Activated T-cell treated with anti-CD3 and anti-CD28 coated beads, Interleukin-2, amount 50 U/mL, for 24 hours (primary cell): ENCODE results near the gene MAN2B1.
A peak's percentile ranks its signal among the peaks of the same experiment; 100 is the strongest.

Experiments used
- DNase-seq: peaks from one replicate; pipeline ENCODE4 v3.0.0-alpha.2; 2020
- H3K27ac Mint-ChIP-seq: 2 replicates; pipeline ENCODE4 v1.8.0; 2020; ENCODE audit warnings: mild to moderate bottlenecking, mixed read lengths
- H3K27me3 Mint-ChIP-seq: 2 replicates; pipeline ENCODE4 v1.8.0; 2020; ENCODE audit warnings: mixed read lengths
- H3K36me3 Mint-ChIP-seq: 2 replicates; pipeline ENCODE4 v1.8.0; 2020; ENCODE audit warnings: low read depth, mixed read lengths
- H3K4me1 Mint-ChIP-seq: 2 replicates; pipeline ENCODE4 v1.8.0; 2020; ENCODE audit warnings: low read depth, mixed read lengths
- H3K4me3 Mint-ChIP-seq: 2 replicates; pipeline ENCODE4 v1.8.0; 2020; ENCODE audit warnings: mild to moderate bottlenecking, moderate library complexity, mixed read lengths
- H3K9me3 Mint-ChIP-seq: 2 replicates; pipeline ENCODE4 v1.8.0; 2020; ENCODE audit warnings: mixed read lengths

MAN2B1 gene

DNA sequence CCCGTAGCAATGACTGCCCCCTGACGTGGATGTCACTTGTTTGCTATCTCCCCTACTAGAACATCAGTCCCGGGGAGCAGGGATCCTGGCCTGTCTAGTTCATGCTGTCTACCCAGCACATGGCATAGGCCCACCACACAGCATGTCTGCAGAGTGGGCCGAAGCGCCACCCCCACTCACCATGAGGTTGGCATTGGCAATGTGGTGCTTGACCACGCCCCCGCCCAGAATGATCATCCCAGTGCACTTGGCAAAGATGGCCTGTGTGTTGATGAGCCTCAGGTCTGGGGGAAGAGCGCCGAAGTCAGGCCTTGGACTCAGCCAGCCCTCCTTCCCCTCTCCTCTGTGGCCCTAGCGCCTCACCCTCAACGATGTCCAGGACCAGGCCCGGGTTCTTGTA lies 10.4 kb upstream of the MAN2B1 start:
- no peak overlapping the region for H3K4me3 Mint-ChIP-seq
- no peaks in the 10 kb centered on the region for H3K27me3 Mint-ChIP-seq
- H3K36me3 Mint-ChIP-seq, result peaks cover 91% of the 10 kb centered on the region
- peak overlapping the region; percentile 67 for H3K27ac Mint-ChIP-seq
- no peak for DNase-seq
- no peaks in the 10 kb centered on the region for H3K9me3 Mint-ChIP-seq
- peaks cover 33% of the 10 kb centered on the region for H3K4me1 Mint-ChIP-seq

DNA sequence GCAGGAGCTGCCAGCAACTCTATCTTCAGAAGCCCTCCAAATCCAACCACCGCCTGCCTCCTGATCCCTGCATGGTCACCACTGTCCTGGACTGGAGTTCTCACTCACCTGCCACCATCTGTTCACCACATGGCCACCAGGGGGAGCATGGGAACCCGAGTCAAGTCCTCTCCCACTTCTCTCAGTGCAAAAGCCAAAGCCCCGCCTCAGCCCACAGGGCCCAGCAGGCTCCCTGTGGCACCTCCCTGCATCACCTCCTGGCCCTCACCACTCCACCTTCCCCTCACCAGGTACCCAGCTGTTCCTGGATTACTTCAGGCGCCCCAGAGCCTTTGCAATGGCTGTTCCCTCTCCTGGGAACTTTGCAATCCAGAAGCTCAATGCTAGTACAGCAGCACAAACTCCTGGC lies 9.8 kb upstream of the MAN2B1 start:
- no peak overlapping the region for H3K4me3 Mint-ChIP-seq
- peak overlapping the region; percentile 67 for H3K27ac Mint-ChIP-seq
- H3K27me3 Mint-ChIP-seq, result no peaks in the 10 kb centered on the region
- H3K36me3 Mint-ChIP-seq, result peaks cover 91% of the 10 kb centered on the region
- no peaks in the 10 kb centered on the region for H3K9me3 Mint-ChIP-seq
- peaks cover 35% of the 10 kb centered on the region for H3K4me1 Mint-ChIP-seq
- DNase-seq, result peak; percentile 91

DNA sequence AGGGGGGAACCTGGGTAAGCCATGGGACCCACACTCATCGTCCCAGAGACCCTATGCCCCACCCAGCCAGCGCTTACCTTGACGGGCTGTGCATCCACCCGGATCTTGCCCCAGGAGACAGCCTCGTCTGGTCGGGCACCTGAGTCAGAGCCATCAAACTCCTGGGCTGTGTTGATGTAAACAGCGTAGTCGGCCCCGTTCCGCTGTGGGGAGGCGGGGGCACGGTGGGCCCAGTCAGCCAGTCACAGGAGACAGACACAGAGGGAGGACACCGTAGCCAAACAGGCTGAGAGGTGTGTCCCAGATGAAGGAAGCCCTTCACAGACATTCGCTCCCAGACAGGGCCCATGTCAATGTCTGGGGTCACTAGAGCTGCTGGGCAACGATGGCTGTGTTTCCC lies 9.4 kb upstream of the MAN2B1 start:
- no peak for DNase-seq
- Mint-ChIP-seq H3K4me1 (peaks cover 31% of the 10 kb centered on the region), H3K27me3 (no peaks in the 10 kb centered on the region), H3K27ac (no peak overlapping the region), H3K36me3 (peaks cover 87% of the 10 kb centered on the region), H3K9me3 (no peaks in the 10 kb centered on the region), H3K4me3 (no peak overlapping the region)

DNA sequence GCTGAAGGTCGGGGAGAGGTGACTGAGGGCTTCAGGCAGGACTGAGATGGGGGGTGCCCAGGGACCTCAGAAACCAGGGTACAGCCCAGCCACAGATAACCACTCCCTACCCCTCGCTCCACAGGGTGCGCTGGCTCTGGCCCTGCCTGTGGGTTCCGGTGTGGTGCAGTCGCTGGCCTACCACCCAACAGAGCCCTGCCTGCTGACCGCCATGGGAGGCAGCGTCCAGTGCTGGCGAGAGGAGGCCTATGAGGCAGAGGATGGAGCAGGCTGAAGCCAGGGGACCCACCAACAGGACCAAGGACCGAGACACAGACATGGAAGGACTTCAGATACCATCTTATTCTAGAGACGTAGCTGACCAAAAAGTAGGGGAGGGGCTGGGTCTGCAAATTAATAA lies 8.9 kb upstream of the MAN2B1 start:
- H3K27ac Mint-ChIP-seq, result peak overlapping the region; percentile 33
- no peak overlapping the region for H3K4me3 Mint-ChIP-seq
- DNase-seq, result no peak
- H3K36me3 Mint-ChIP-seq, result peaks cover 90% of the 10 kb centered on the region
- no peaks in the 10 kb centered on the region for H3K27me3 Mint-ChIP-seq
- no peaks in the 10 kb centered on the region for H3K9me3 Mint-ChIP-seq
- peaks cover 35% of the 10 kb centered on the region for H3K4me1 Mint-ChIP-seq

DNA sequence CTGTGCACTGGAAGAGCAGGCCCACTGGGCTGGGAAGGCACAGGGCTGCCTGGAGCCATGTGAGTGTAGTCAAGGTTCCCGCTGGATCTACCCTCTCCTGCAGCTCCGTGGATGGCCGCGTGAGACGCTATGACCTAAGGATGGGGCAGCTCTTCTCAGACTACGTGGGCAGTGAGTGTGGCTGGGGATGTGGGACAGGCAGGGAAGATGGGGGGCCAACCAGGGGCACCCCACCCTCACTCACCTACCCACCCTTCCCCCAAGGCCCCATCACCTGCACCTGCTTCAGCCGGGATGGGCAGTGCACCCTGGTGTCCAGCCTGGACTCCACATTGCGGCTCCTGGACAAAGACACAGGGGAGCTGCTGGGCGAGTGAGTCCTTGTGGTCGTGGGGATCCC lies 6.2 kb upstream of the MAN2B1 start:
- Mint-ChIP-seq H3K27ac (peak overlapping the region; percentile 55), H3K4me3 (no peak overlapping the region), H3K4me1 (peaks cover 38% of the 10 kb centered on the region), H3K27me3 (no peaks in the 10 kb centered on the region), H3K36me3 (peaks cover 92% of the 10 kb centered on the region), H3K9me3 (no peaks in the 10 kb centered on the region)
- no peak for DNase-seq

DNA sequence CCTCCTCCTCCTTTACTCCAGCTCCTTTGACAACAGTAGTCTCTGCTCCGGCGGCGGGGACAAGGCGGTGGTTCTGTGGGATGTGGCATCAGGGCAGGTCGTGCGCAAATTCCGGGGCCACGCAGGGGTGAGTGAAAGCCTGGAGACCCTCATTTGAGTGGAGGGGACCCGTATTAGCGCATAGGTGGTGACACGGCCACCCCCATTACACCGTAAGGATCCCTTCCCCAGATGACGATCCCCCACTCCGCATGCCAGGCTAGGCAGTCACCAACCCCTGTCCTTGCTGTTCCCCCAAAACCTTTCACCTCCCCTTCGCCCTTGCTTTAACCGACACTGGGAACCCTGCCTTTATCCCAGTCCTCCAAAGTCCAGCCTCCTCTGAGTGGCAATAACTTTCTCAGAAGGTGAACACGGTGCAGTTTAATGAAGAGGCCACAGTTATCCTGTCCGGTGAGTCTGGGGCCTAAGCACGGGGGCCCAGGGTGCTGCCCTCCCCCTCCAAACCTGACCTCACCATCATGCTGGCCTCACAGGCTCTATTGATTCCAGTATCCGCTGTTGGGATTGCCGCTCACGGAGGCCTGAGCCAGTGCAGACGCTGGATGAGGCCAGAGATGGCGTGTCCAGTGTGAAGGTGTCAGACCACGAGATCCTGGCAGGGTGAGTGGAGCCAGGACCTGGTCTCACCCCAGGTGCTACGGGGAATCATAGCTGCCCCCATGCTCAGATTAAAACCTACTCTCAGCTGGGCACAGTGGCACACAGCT lies 3.8 kb upstream of the MAN2B1 start:
- Mint-ChIP-seq H3K27me3 (no peaks in the 10 kb centered on the region), H3K36me3 (peaks cover 89% of the 10 kb centered on the region), H3K9me3 (no peaks in the 10 kb centered on the region), H3K4me3 (peak overlapping the region; percentile 95), H3K27ac (peak overlapping the region; percentile 100), H3K4me1 (peaks cover 47% of the 10 kb centered on the region)
- no peak for DNase-seq

DNA sequence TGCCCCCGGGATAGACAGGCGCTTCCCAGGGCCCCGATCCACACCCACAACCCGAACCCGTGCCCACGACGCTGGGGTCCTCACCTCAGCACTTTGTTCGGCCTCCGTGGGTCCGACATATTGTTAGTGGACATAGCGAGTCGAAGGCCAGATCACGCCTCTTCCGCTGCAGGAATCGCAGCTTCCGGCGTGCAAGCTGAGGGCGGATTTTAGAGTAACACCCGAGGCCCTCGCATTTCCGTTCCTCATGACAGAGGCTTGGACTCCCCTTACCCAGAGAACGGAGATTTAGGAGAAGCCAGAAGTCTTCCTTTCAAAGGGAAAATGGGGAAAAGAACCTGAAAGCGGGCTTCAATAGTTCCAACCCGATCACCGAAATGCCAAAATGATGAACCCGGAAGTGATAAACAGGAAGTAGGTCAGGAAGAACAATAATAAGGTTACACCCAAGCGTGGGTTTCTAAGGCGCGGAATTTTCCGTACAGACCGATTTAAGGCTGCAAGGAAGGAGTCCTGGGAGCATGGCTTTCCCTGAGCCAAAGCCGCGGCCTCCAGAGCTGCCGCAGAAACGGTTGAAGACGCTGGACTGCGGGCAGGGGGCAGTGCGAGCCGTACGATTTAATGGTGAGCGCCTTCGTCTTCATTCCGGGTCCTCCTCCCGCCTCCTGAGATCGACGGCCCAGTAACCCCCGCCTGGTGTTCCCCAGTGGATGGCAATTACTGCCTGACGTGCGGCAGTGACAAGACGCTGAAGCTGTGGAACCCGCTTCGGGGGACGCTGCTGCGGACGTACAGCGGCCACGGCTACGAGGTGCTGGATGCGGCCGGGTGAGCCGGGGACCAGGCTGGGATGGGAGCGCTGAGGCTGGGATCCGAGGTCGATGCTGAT lies 3.0 kb upstream of the MAN2B1 start:
- no peaks in the 10 kb centered on the region for H3K27me3 Mint-ChIP-seq
- H3K27ac Mint-ChIP-seq, result peak overlapping the region; percentile 100
- peaks cover 89% of the 10 kb centered on the region for H3K36me3 Mint-ChIP-seq
- no peaks in the 10 kb centered on the region for H3K9me3 Mint-ChIP-seq
- H3K4me1 Mint-ChIP-seq, result peaks cover 55% of the 10 kb centered on the region
- DNase-seq, result peak; percentile 85
- peak overlapping the region; percentile 95 for H3K4me3 Mint-ChIP-seq

DNA sequence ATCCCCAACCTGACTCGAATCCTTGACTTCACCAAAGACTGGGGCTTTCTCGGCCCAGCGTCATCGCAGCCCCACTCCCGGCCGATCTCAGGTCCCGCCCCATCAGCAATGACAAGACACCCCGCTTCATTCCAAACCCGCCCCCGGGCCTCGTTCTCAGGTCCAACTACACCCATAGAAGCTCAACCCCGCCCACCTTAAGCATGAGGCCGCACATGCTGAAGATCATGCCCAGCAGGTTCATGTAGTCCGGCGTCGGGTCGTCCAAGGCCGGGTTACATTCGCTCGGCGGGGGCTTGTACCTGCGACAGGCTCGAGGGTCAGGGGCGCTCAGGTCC lies 2.4 kb upstream of the MAN2B1 start:
- Mint-ChIP-seq H3K36me3 (peaks cover 89% of the 10 kb centered on the region), H3K4me1 (peaks cover 56% of the 10 kb centered on the region), H3K27me3 (no peaks in the 10 kb centered on the region), H3K9me3 (no peaks in the 10 kb centered on the region), H3K4me3 (peak overlapping the region; percentile 95), H3K27ac (peak overlapping the region; percentile 100)
- DNase-seq, result no peak

DNA sequence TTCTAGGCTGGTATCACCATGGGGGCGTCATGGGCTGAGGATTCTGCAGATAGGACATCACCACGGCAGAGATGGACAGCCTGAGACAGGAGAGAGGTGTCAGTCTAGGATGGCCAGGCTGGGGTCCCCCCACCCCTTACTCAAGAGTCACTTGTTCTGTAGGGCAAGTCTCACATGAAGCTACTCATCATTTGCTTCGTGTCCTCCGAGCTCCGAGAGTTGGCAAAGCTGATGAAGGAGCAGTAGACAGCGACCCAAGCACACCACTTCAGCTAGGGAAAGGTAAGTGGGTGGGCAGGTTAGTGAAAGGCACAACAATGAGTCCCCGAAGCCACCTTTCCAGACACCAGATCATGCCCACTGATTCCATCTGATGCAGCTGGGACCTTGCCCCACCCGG lies 1.8 kb upstream of the MAN2B1 start:
- Mint-ChIP-seq H3K9me3 (no peaks in the 10 kb centered on the region), H3K4me3 (peak overlapping the region; percentile 95), H3K36me3 (peaks cover 89% of the 10 kb centered on the region), H3K27me3 (no peaks in the 10 kb centered on the region), H3K27ac (peak overlapping the region; percentile 100), H3K4me1 (peaks cover 56% of the 10 kb centered on the region)
- DNase-seq, result no peak

DNA sequence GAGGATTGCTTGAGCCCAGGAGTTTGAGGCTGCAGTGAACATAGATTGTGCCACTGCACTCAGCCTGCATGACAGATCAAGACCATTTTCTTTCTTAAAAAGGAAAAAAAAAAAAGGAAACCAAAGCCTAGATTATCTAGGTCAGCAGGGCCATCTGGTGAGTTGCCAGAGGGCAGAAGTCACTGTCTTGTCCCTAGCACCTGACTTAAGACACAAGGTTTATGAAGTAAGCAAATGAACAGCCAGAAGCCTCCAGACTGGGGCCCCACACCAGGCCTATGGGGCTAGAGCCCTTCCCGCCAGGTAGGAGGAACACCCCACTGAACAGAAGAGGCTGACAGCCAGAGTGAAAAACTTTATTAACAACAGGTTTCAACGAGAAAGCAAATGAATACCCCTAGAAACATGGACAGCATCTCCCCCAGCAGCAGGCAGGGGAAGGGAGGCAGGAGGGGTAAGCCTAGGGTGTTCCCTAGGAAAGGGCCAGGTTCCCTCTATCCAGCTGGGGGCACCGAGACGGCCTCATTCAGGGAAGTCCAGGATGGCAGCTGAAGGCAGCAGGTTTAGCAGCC lies 1.3 kb upstream of the MAN2B1 start:
- DNase-seq, result no peak
- Mint-ChIP-seq H3K9me3 (no peaks in the 10 kb centered on the region), H3K27ac (peak overlapping the region; percentile 100), H3K27me3 (no peaks in the 10 kb centered on the region), H3K36me3 (peaks cover 89% of the 10 kb centered on the region), H3K4me1 (peaks cover 56% of the 10 kb centered on the region), H3K4me3 (peak overlapping the region; percentile 95)

DNA sequence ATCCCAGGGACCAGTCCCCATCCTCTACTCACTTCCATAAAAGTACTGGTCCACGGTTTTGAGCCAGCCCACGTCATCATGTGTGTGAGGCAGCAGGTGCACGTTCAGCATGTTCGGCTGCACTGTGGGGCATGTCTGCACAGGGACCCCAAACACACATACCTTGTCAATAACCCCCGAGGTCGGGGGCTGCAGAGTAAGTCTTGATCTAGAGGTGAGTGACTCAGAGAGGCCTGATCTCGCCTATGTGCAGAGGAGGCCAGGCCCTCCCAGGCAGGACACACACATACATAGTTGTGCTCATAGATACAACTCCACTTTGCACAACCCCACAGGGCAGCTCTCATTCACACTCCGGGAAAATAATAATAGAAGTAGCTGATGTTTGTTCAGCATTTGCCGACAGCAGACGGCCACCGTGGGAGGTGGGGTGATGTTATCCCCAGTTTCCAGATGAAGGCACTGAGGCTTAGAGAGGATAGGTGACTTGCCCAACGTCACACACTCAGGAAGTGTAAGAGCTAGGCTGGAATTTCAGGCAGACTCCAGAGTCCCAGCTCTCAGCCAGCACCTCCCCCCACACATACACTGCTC lies 774 bp downstream of the MAN2B1 start:
- Mint-ChIP-seq H3K27me3 (no peaks in the 10 kb centered on the region), H3K4me3 (peak overlapping the region; percentile 95), H3K9me3 (no peaks in the 10 kb centered on the region), H3K27ac (peak overlapping the region; percentile 100), H3K36me3 (peaks cover 91% of the 10 kb centered on the region), H3K4me1 (peaks cover 49% of the 10 kb centered on the region)
- peak; percentile 53 for DNase-seq

DNA sequence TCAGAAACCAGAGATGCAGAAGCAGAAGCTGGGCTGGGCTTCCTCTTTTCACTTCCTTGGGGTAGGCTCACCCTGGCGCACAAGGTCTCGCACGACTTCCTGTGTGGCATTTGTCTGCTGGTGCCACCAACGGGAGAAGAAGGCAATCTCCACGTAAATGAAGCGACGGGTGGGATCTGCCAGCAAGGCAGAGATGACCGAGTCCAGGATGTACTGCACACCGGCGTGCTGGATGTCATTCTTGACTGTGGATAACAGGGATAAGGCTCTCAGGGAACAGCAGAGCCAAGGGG lies 1.3 kb downstream of the MAN2B1 start:
- H3K27ac Mint-ChIP-seq, result peak overlapping the region; percentile 100
- H3K27me3 Mint-ChIP-seq, result no peaks in the 10 kb centered on the region
- H3K4me3 Mint-ChIP-seq, result peak overlapping the region; percentile 95
- H3K9me3 Mint-ChIP-seq, result no peaks in the 10 kb centered on the region
- peaks cover 90% of the 10 kb centered on the region for H3K36me3 Mint-ChIP-seq
- DNase-seq, result peak; percentile 67
- H3K4me1 Mint-ChIP-seq, result peaks cover 44% of the 10 kb centered on the region

DNA sequence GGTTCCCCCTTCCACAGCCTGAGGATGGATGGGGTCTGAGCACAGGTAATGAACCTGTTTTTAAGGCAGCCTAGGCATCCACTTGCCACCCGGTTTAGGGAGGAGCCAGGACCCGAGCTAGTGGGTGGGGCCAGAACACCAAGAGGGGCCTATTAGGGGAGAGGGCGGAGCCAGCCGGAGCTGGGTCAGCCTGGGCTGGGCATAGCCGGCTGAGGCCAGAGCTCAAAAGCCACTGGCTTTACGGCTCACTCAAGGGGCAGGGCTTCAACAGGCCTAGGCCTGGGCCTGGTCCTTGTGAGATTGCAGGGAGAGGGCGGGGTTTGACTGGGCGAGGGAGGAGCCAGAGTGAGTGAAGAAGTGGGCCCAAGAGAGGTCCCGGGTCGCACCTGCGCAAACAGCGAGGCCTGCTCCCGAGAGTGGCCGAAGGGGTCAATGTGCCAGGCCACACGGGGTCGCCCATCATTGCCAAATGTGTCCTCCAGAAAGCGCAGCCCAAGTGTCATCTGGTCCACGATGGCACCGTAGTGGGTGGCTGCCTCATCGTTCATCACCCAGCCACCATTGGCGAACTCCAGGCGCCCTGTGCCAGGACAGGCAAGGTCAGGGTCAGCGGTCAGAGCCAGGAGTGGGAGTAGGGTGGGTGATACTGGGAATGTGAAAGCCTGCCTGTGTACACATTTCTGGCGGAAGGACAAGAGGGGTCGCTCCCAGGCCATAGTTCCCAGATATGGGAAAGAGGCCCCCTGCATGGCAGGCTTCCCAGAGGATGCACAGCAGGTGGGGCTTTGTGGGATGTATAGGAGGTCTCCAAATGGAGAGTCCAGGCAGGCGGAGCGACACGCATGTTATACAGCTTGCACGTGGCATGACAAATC lies 1.9 kb downstream of the MAN2B1 start:
- Mint-ChIP-seq H3K27me3 (no peaks in the 10 kb centered on the region), H3K9me3 (no peaks in the 10 kb centered on the region), H3K4me1 (peaks cover 43% of the 10 kb centered on the region), H3K27ac (peak overlapping the region; percentile 100), H3K4me3 (peak overlapping the region; percentile 95), H3K36me3 (peaks cover 90% of the 10 kb centered on the region)
- no peak for DNase-seq

DNA sequence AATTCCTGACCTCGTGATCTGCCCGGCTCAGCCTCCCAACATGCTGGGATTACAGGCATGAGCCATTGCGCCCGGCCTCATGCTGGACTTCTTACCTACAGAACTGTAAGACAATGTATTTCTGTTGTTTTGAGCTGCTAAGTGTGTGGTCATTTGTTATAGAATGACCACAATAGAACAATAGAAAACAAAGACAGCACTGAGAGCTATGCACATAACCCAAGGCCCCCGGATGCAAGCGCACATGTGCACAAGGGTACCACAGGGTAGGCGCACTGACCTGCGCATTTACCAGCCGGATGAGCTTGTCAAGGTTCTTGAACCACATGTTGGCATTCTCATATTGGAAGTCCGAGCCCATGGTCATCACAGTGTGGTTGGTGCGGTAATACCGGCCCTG lies 5.6 kb downstream of the MAN2B1 start:
- Mint-ChIP-seq H3K36me3 (peaks cover 88% of the 10 kb centered on the region), H3K27ac (no peak overlapping the region), H3K4me3 (no peak overlapping the region)

More for the DNA sequence above, 5.6 kb downstream of the MAN2B1 start:
- Mint-ChIP-seq H3K27me3 (no peaks in the 10 kb centered on the region), H3K4me1 (peaks cover 17% of the 10 kb centered on the region), H3K9me3 (no peaks in the 10 kb centered on the region)
- no peak for DNase-seq
